ENCODE data around the gene THAP5. TPM values are rescaled to one million over a fixed set of nuclear protein-coding genes. Genes with fewer than 3 reads are reported as not detected.

THAP5 gene
- total RNA-seq, 2 experiments from 2014 or later = 26.5 to 36.1 TPM

DNA sequence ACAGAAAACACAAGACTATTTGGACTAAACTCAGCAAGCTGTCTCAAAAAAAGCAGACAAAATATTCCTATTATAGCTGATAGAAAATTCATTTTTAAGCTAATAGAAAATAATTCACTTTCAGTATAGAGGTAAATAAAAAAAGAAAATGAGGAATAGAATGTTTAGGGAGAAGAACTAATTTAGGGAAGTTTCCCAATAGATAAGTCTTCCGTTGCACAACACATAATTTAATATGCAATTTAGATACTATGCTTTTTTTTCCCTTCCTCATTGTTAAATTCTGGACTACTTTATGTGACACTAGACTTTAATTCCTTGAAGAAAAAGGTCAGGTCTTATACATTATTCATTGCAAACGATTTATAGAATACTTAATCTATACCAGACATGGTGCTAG is 53.9 kb downstream of the THAP5 start:
- DNase-seq = no peak
- Mint-ChIP-seq H3K4me3 (no peak overlapping the region), H3K36me3 (ENCODE audit: low read depth) (peaks cover 32% of the 10 kb centered on the region), H3K4me1 (peaks cover 1% of the 10 kb centered on the region), H3K27me3 (no peaks in the 10 kb centered on the region), H3K9me3 (peaks cover 3% of the 10 kb centered on the region), H3K27ac (no peak overlapping the region)
- CTCF ChIA-PET = no interaction called here
- POLR2A ChIA-PET = no interaction called here

DNA sequence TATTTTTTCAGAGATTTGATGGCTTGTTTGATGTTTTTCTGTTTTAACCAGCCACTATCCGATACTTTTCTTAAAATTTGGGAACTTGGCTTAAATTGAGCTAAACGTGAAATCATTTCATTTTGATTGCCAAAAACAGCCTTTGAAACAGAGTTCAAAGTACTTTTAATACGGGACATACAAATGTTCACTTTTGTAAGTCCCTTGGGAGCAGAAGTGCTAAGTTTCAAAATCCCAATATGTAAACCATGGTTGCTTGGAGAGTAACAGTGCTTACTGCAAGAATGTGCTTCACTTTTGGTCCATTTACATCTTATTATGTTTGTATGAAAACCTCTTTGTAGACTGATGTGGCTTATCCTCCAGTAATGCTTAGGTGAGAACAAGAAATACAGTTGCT is 54.5 kb downstream of the THAP5 start:
- DNase-seq = no peak
- CTCF ChIA-PET = no interaction called here
- POLR2A ChIA-PET = no interaction called here

More for the DNA sequence above, 54.5 kb downstream of the THAP5 start:
- Mint-ChIP-seq H3K4me1 (peaks cover 1% of the 10 kb centered on the region), H3K9me3 (peaks cover 3% of the 10 kb centered on the region), H3K4me3 (no peak overlapping the region), H3K27me3 (no peaks in the 10 kb centered on the region), H3K27ac (no peak overlapping the region), H3K36me3 (ENCODE audit: low read depth) (peaks cover 34% of the 10 kb centered on the region)

Other genes starting within 250 kb of the THAP5 start
- under 1 TPM; 0.12 to 0.46 TPM for gene NRCAM, start 113.3 kb downstream of the THAP5 start, total RNA-seq
- 10 to 100 TPM; 14.1 to 14.2 TPM for gene PNPLA8, start 43.6 kb downstream of the THAP5 start, total RNA-seq
- gene DNAJB9, start 168 bp upstream of the THAP5 start, total RNA-seq = 10 to 100 TPM; 10.1 to 13.3 TPM